GM12878 (cell line): ENCODE results near the gene MOV10L1. TPM values are rescaled to one million over a fixed set of nuclear protein-coding genes. Genes with fewer than 3 reads are reported as not detected.

Experiments used
- ATAC-seq: fragments of 200-7000 bp; cut with Tn5 transposase; 3 replicates; pipeline ENCODE4 v1.9.1; 2020; ENCODE audit warnings: mild to moderate bottlenecking, moderate library complexity
- BruUV-seq: library from RNA; stranded (reverse); fragments of 400-500 nt; replicated peaks from 2 replicates; lab custom pipeline; 2021; lab: Mats Ljungman, UMichigan
- CTCF ChIA-PET: fragments of 300-600 bp; sonication (Branson Sonifier 250); formaldehyde crosslinking; extraction: SDS; loops from one replicate; lab custom pipeline; 2021; ENCODE audit warnings: inconsistent platforms; lab: Yijun Ruan, JAX
- POLR2A ChIA-PET: fragments of 350-600 bp; formaldehyde crosslinking; extraction: SDS; loops from one replicate; lab custom pipeline; 2021; ENCODE audit warnings: inconsistent platforms; lab: Charles Lee
- RAD21 ChIA-PET: fragments of 300-600 bp; sonication (Branson Sonifier 250); formaldehyde crosslinking; loops from one replicate; lab custom pipeline; 2023; ENCODE audit warnings: antibody characterized with exemption; ENCODE audit not compliant: unreplicated experiment; lab: Charles Lee
- SMC1A ChIA-PET: fragments of 300-600 bp; sonication (Branson Sonifier 250); formaldehyde crosslinking; loops from one replicate; lab custom pipeline; 2023; ENCODE audit not compliant: unreplicated experiment, uncharacterized antibody; lab: Charles Lee
- DNase-seq: peaks from one replicate; pipeline ENCODE4 v3.0.0-alpha.2; 2011; ENCODE audit warnings: low read depth, low spot score
- FAIRE-seq: peaks from 3 replicates; lab custom pipeline; 2011; peaks lifted over from hg19 to GRCh38; lab: Jason Lieb, UNC
- H2AFZ ChIP-seq: 2 replicates; pipeline ENCODE4 v1.6.0; 2011; ENCODE audit warnings: low read depth, low read length, control low read depth; ENCODE audit not compliant: control insufficient read depth
- H3K27ac ChIP-seq: 2 replicates; pipeline ENCODE4 v1.5.1; 2011; ENCODE audit warnings: control low read depth; ENCODE audit not compliant: control insufficient read depth, insufficient read depth
- H3K27me3 ChIP-seq, 2 experiments: replicated peaks in 1 of 2; 2 replicates each; pipeline versions ENCODE4 v1.6.0 to v1.6.1; 2011; ENCODE audit warnings: low read length in 1 of 2; ENCODE audit not compliant: control insufficient read depth in 2 of 2, insufficient read depth in 2 of 2
- H3K36me3 ChIP-seq, 2 experiments: 2 replicates each; pipeline ENCODE4 v1.5.1; 2011; ENCODE audit warnings: low read length in 1 of 2; ENCODE audit not compliant: control insufficient read depth in 2 of 2, insufficient read depth in 2 of 2
- H3K4me1 ChIP-seq: 2 replicates; pipeline ENCODE4 v1.6.1; 2011; ENCODE audit warnings: mild to moderate bottlenecking, low read length, moderate library complexity, mixed read lengths; ENCODE audit not compliant: control insufficient read depth, insufficient read depth
- H3K4me2 ChIP-seq: 2 replicates; pipeline ENCODE4 v1.6.0; 2011; ENCODE audit warnings: control low read depth; ENCODE audit not compliant: control insufficient read depth, insufficient read depth
- H3K4me3 ChIP-seq: fragments of 200-600 bp; sonication (generic); 2 replicates; pipeline ENCODE4 v1.5.1; 2016
- H3K79me2 ChIP-seq: 2 replicates; pipeline ENCODE4 v1.6.0; 2011; ENCODE audit warnings: low read length; ENCODE audit not compliant: control insufficient read depth, insufficient read depth
- H3K9ac ChIP-seq: 2 replicates; pipeline ENCODE4 v1.8.0; 2011; ENCODE audit warnings: low read length, control low read depth, mixed read lengths; ENCODE audit not compliant: control insufficient read depth, insufficient read depth
- H3K9me3 ChIP-seq: replicated peaks from 3 replicates; pipeline ENCODE4 v1.5.1; 2011; ENCODE audit warnings: mild to moderate bottlenecking, low read length; ENCODE audit not compliant: control insufficient read depth, insufficient read depth
- H4K20me1 ChIP-seq: 2 replicates; pipeline ENCODE4 v1.6.0; 2011; ENCODE audit not compliant: control insufficient read depth, insufficient read depth
- ESRRA ChIP-seq: IDR thresholded peaks from 2 replicates; pipeline ENCODE4 v1.6.1; 2012; ENCODE audit warnings: mild to moderate bottlenecking, low read length, improper control_type of control experiment
- FOS ChIP-seq: IDR thresholded peaks from 3 replicates; pipeline ENCODE4 v1.6.1; 2011; ENCODE audit warnings: borderline replicate concordance; ENCODE audit not compliant: insufficient read length; ENCODE audit errors: extremely low read depth
- FOXM1 ChIP-seq: IDR thresholded peaks from 2 replicates; pipeline ENCODE4 v1.6.1; 2012; ENCODE audit warnings: low read depth, mild to moderate bottlenecking, inconsistent platforms, low read length, moderate library complexity
- IRF4 ChIP-seq: IDR thresholded peaks from 2 replicates; pipeline ENCODE4 v1.6.1; 2011; ENCODE audit warnings: low read depth, low read length
- MEF2A ChIP-seq: IDR thresholded peaks from 2 replicates; pipeline ENCODE4 v1.6.1; 2011; ENCODE audit warnings: low read depth, mild to moderate bottlenecking, low read length, moderate library complexity; ENCODE audit not compliant: insufficient read depth
- POLR2AphosphoS5 ChIP-seq: IDR thresholded peaks from 2 replicates; pipeline ENCODE4 v1.6.1; 2011; ENCODE audit warnings: mild to moderate bottlenecking, low read length, inconsistent platforms
- POU2F2 ChIP-seq: IDR thresholded peaks from 3 replicates; pipeline ENCODE4 v1.6.1; 2011; ENCODE audit warnings: low read depth, mild to moderate bottlenecking, low read length, borderline replicate concordance
- RCOR1 ChIP-seq: conservative IDR thresholded peaks from 2 replicates; pipeline ENCODE4 v1.6.1; 2012; ENCODE audit warnings: low read depth, low read length, improper control_type of control experiment
- SREBF2 ChIP-seq: IDR thresholded peaks from 2 replicates; pipeline ENCODE4 v1.6.1; 2012; ENCODE audit warnings: mild to moderate bottlenecking, low read length
- ZBTB4 ChIP-seq: fragments of 450-650 bp; formaldehyde crosslinking; IDR thresholded peaks from 2 replicates; pipeline ENCODE4 v1.4.0; 2022; ENCODE audit warnings: mild to moderate bottlenecking, moderate library complexity
- WGBS: methylation state at CpG from one replicate; pipeline ENCODE4 v1.1.6; 2016; ENCODE audit warnings: low lambda C conversion rate; ENCODE audit not compliant: insufficient replicate concordance, insufficient coverage; ENCODE audit errors: missing lambda C conversion rate; 5-methylcytosine and 5-hydroxymethylcytosine counted together
- in situ Hi-C: fragments of 300-500 bp; cut with MboI; formaldehyde crosslinking; loops from 9 replicates; pipeline ENCODE4 v1.14.3; 2018; ENCODE audit warnings: mixed read lengths
- intact Hi-C: fragments of 100-400 bp; cut with micrococcal nuclease; formaldehyde crosslinking; loops from one replicate; pipeline ENCODE4 v1.14.2; 2022; ENCODE audit not compliant: unreplicated experiment
- polyA plus RNA-seq, 11 experiments: library from polyadenylated mRNA; depleted of rRNA in 4 of 11; unstranded in 6 of 11; stranded (reverse) in 5 of 11; fragments of >200 nt; fragmentation: Nextera tagmentation in 4 of 11; fragmentation: Illumina TruSeq in 1 of 11; extraction: Ambion mirVana in 4 of 11; extraction: Trizol in 1 of 11; gene quantifications; 1 replicate in 1 of 11; 2 replicates in 10 of 11; pipeline versions ENCODE4 v1.2.1 to v1.2.3, GENCODE V29; 2011 to 2016; ENCODE audit warnings: inconsistent platforms in 2 of 11, missing spikeins in 2 of 11, low read depth in 1 of 11
- total RNA-seq, 4 experiments: library from RNA; depleted of rRNA in 3 of 4; stranded (reverse); fragments of >200 nt in 3 of 4; fragmentation: Illumina TruSeq in 1 of 4; extraction: Trizol in 1 of 4; gene quantifications; 2 replicates each; pipeline versions ENCODE4 v1.2.1 to v1.2.3, GENCODE V29; 2013 to 2021

Gene MOV10L1
- total and polyA plus RNA-seq, 10 of the 15 experiments (the other 5 are each of a cell fraction or from before 2014, with no cell fraction given), result 0.22 TPM; not detected in 9

- no peak for TF ChIP-seq POU2F2
- TF ChIP-seq RCOR1, result no peak
- WGBS, result 60% methylated on average over 36 of the region's 36 CpGs
- ATAC-seq (no peak), FAIRE-seq (no peak), DNase-seq (no peak)
- no peak overlapping the region for H2AFZ ChIP-seq
- POLR2A ChIA-PET, result no interaction called here
- H3K4me3 ChIP-seq, result no peak overlapping the region
- intact Hi-C loops (no loop called here), in situ Hi-C loops (loop anchor here (25.0 kb wide), 1 partner anchor 712 kb away; no protein-coding TSS in a partner anchor)
- RAD21 ChIA-PET, result no interaction called here
- H3K36me3 ChIP-seq, result no peaks in the 10 kb centered on the region
- no peaks in the 10 kb centered on the region; a peak in 2 of 4 replicates for H3K27me3 ChIP-seq
- no peaks in the 10 kb centered on the region for H3K79me2 ChIP-seq
- SMC1A ChIA-PET, result no interaction called here
- H3K9ac ChIP-seq, result no peak overlapping the region
- CTCF ChIA-PET, result interaction anchor here (0.6 kb wide), 1 partner anchor 487 kb away, joined by 3 read pairs; no protein-coding TSS in a partner anchor
- no peaks in the 10 kb centered on the region for H3K4me1 ChIP-seq
- no peaks in the 10 kb centered on the region for H4K20me1 ChIP-seq
- no TSS peak for BruUV-seq
- peaks cover 3% of the 10 kb centered on the region; the same call in 1 of the 3 replicates for H3K9me3 ChIP-seq
- H3K27ac ChIP-seq, result no peak overlapping the region
- H3K4me2 ChIP-seq, result no peak overlapping the region
These were observed 40.3 kb upstream of the MOV10L1 start for GRCh38 chr22:50049299-50050195.

- Histone ChIP-seq H3K9me3 (peaks cover 3% of the 10 kb centered on the region; the same call in 1 of the 3 replicates), H3K27ac (no peak overlapping the region), H3K79me2 (no peaks in the 10 kb centered on the region), H3K4me3 (no peak overlapping the region), H2AFZ (no peak overlapping the region), H3K4me2 (no peak overlapping the region), H3K27me3 (no peaks in the 10 kb centered on the region; a peak in 1 of 4 replicates), H3K4me1 (0 out of 2 replicates have a peak, but pooled peaks cover 3% of the 10 kb centered on the region), H3K36me3 (no peaks in the 10 kb centered on the region), H4K20me1 (no peaks in the 10 kb centered on the region), H3K9ac (no peak overlapping the region)
- FAIRE-seq (no peak), ATAC-seq (no peak), DNase-seq (no peak)
- intact Hi-C loops (no loop called here), in situ Hi-C loops (no loop called here)
- no peak for TF ChIP-seq ESRRA
- no peak for TF ChIP-seq IRF4
- no peak for TF ChIP-seq ZBTB4 (CRISPR knock-in tag)
- TF ChIP-seq FOXM1, result no peak
- no peak for TF ChIP-seq POLR2AphosphoS5
- no peak for TF ChIP-seq SREBF2
- TF ChIP-seq MEF2A, result no peak
- no peak for TF ChIP-seq FOS
- ChIA-PET SMC1A (no interaction called here), CTCF (no interaction called here), POLR2A (no interaction called here), RAD21 (no interaction called here)
- 58% methylated on average over 18 of the region's 18 CpGs for WGBS
- no TSS peak for BruUV-seq
These were observed 37.9 kb upstream of the MOV10L1 start for GRCh38 chr22:50051930-50052329.
